ENCODE results near the gene NFIB. TPM values are rescaled to one million over a fixed set of nuclear protein-coding genes. Genes with fewer than 3 reads are reported as not detected.

The NFIB gene
- total RNA-seq, 1 donor from 2014 or later, result 9.4 TPM

DNA sequence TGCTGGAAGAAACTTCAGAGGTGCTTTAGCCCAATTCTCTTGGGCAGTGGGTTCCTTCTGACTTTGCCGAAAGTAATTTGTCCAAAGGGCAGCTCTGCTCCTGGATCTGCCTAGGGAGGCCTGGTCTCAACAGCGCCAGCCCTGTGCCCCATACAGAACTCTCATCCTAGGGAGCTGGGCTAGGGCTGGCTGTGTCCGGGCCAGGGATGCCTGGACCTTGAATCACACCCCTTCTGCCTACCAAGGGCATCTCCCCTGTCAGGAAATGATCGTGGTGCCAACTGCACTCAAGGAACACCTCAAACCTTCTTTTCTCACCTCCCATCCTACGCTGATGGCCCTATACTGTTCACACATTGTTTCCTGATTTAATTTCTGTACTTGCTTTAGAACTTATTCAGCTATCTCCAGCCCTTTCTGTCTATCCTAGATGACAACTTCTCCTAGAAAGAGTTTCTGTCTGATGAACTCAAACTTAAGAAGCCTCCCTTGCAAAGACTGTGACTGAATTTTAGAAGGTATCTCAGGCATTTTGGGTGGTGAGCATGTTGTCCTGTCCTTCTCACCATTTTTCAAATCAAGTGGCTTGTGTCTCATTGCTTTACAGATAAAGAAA lies 37.4 kb upstream of the NFIB start:
- Mint-ChIP-seq H3K9me3 (ENCODE audit: unreplicated experiment) (no peaks in the 10 kb centered on the region), H3K27ac (ENCODE audit: unreplicated experiment) (no peak overlapping the region), H3K4me3 (ENCODE audit: unreplicated experiment) (no peak overlapping the region), H3K36me3 (ENCODE audit: low read depth, unreplicated experiment) (no peaks in the 10 kb centered on the region), H3K4me1 (ENCODE audit: low read depth, unreplicated experiment) (no peaks in the 10 kb centered on the region), H3K27me3 (ENCODE audit: low read depth, unreplicated experiment) (peaks cover 82% of the 10 kb centered on the region)
- no peak for DNase-seq (ENCODE audit: low read depth)
- peaks cover 29% of the 10 kb centered on the region for H3K79me2 ChIP-seq (ENCODE audit: insufficient read depth, low read length)
- H3K27me3 ChIP-seq (ENCODE audit: insufficient read depth, low read length), result peaks cover 80% of the 10 kb centered on the region
- H3K9me3 ChIP-seq (ENCODE audit: insufficient read depth, low read depth, low read length), result no peaks in the 10 kb centered on the region
- H4K20me1 ChIP-seq (ENCODE audit: insufficient read depth, low read length), result no peaks in the 10 kb centered on the region
- TF ChIP-seq, protein P1, sequence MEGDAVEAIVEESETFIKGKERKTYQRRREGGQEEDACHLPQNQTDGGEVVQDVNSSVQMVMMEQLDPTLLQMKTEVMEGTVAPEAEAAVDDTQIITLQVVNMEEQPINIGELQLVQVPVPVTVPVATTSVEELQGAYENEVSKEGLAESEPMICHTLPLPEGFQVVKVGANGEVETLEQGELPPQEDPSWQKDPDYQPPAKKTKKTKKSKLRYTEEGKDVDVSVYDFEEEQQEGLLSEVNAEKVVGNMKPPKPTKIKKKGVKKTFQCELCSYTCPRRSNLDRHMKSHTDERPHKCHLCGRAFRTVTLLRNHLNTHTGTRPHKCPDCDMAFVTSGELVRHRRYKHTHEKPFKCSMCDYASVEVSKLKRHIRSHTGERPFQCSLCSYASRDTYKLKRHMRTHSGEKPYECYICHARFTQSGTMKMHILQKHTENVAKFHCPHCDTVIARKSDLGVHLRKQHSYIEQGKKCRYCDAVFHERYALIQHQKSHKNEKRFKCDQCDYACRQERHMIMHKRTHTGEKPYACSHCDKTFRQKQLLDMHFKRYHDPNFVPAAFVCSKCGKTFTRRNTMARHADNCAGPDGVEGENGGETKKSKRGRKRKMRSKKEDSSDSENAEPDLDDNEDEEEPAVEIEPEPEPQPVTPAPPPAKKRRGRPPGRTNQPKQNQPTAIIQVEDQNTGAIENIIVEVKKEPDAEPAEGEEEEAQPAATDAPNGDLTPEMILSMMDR (IDR thresholded peaks at IDR 0.05; ENCODE audit: insufficient read depth, low read depth, low read length), result no peak
- no peak for TF ChIP-seq EZH2 (IDR thresholded peaks at IDR 0.05; ENCODE audit: insufficient read depth, low read length)
- no peak overlapping the region for H3K27ac ChIP-seq (ENCODE audit: low read depth, low read length)
- FAIRE-seq, result no peak
- no peak overlapping the region for H3K9ac ChIP-seq (ENCODE audit: low read length)
- peaks cover 37% of the 10 kb centered on the region for H3K4me1 ChIP-seq (ENCODE audit: insufficient read depth, low read length)
- H2AFZ ChIP-seq (ENCODE audit: low read depth, low read length), result no peak overlapping the region
- H3K4me2 ChIP-seq (ENCODE audit: low read length), result peak overlapping the region; percentile 80
- H3K4me3 ChIP-seq (ENCODE audit: insufficient read depth, low read depth, low read length), result no peak overlapping the region
- no peaks in the 10 kb centered on the region for H3K36me3 ChIP-seq (ENCODE audit: insufficient read depth, low read length)

DNA sequence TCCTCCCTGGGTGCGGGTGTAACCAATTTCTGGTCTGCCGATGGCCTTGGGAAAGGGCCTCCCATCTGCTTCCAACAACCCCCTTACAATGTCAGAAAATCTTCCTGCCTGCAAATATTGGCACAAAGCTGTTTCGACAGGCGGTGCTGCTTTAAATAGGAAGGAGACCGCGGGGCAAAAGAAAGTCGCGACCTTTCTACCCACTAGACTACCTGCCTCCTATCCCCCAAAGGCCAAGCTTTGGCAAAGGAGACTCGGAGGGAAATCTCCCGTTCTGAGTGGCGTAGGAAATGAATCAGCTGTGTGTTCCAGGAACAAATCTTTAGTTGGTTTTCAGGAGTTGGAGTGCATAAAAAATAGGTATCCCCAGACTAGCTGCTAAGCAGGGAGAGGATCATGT lies 36.8 kb upstream of the NFIB start:
- Histone ChIP-seq H3K4me1 (ENCODE audit: insufficient read depth, low read length) (peaks cover 39% of the 10 kb centered on the region), H2AFZ (ENCODE audit: low read depth, low read length) (no peak overlapping the region), H3K79me2 (ENCODE audit: insufficient read depth, low read length) (peaks cover 34% of the 10 kb centered on the region), H3K9me3 (ENCODE audit: insufficient read depth, low read depth, low read length) (no peaks in the 10 kb centered on the region), H3K4me2 (ENCODE audit: low read length) (peak overlapping the region; percentile 80), H3K9ac (ENCODE audit: low read length) (peak overlapping the region; percentile 62), H3K36me3 (ENCODE audit: insufficient read depth, low read length) (no peaks in the 10 kb centered on the region), H3K27ac (ENCODE audit: low read depth, low read length) (no peak overlapping the region), H4K20me1 (ENCODE audit: insufficient read depth, low read length) (no peaks in the 10 kb centered on the region), H3K27me3 (ENCODE audit: insufficient read depth, low read length) (peaks cover 83% of the 10 kb centered on the region), H3K4me3 (ENCODE audit: insufficient read depth, low read depth, low read length) (no peak overlapping the region)
- FAIRE-seq, result no peak
- H3K4me3 Mint-ChIP-seq (ENCODE audit: unreplicated experiment), result no peak overlapping the region
- TF ChIP-seq EZH2 (IDR thresholded peaks at IDR 0.05; ENCODE audit: insufficient read depth, low read length), result no peak
- TF ChIP-seq, protein P1 (IDR thresholded peaks at IDR 0.05; ENCODE audit: insufficient read depth, low read depth, low read length), result no peak
- H3K27ac Mint-ChIP-seq (ENCODE audit: unreplicated experiment), result no peak overlapping the region
- H3K9me3 Mint-ChIP-seq (ENCODE audit: unreplicated experiment), result no peaks in the 10 kb centered on the region
- no peaks in the 10 kb centered on the region for H3K4me1 Mint-ChIP-seq (ENCODE audit: low read depth, unreplicated experiment)
- no peak for DNase-seq (ENCODE audit: low read depth)
- no peaks in the 10 kb centered on the region for H3K36me3 Mint-ChIP-seq (ENCODE audit: low read depth, unreplicated experiment)
- peaks cover 78% of the 10 kb centered on the region for H3K27me3 Mint-ChIP-seq (ENCODE audit: low read depth, unreplicated experiment)

DNA sequence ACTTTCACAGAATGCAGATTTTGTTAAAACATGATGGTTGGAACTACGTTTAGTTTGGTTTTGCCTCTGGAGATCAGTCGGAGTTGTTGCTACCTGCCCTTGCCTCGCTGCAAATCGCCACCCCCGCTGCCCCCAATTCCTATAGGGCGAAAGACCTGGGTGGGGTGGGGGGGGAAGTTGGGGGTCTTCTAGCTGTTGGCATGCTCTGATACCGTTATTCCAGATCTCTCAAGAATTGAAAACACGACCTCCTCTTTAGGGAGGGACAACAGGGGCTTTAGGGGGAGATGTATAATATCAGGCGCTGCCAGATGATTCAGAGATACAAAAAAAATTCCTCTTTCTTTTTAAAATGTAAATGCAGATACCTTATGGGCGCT lies 36.4 kb upstream of the NFIB start:
- H3K36me3 Mint-ChIP-seq (ENCODE audit: low read depth, unreplicated experiment), result no peaks in the 10 kb centered on the region
- Histone ChIP-seq H3K27ac (ENCODE audit: low read depth, low read length) (peak overlapping the region; percentile 20), H3K4me3 (ENCODE audit: insufficient read depth, low read depth, low read length) (peak overlapping the region; percentile 46), H3K4me1 (ENCODE audit: insufficient read depth, low read length) (peaks cover 42% of the 10 kb centered on the region), H3K79me2 (ENCODE audit: insufficient read depth, low read length) (peaks cover 36% of the 10 kb centered on the region), H3K4me2 (ENCODE audit: low read length) (peak overlapping the region; percentile 80), H3K36me3 (ENCODE audit: insufficient read depth, low read length) (no peaks in the 10 kb centered on the region), H2AFZ (ENCODE audit: low read depth, low read length) (no peak overlapping the region), H3K9me3 (ENCODE audit: insufficient read depth, low read depth, low read length) (no peaks in the 10 kb centered on the region), H3K27me3 (ENCODE audit: insufficient read depth, low read length) (peaks cover 87% of the 10 kb centered on the region), H3K9ac (ENCODE audit: low read length) (peak overlapping the region; percentile 62), H4K20me1 (ENCODE audit: insufficient read depth, low read length) (no peaks in the 10 kb centered on the region)
- peaks cover 78% of the 10 kb centered on the region for H3K27me3 Mint-ChIP-seq (ENCODE audit: low read depth, unreplicated experiment)
- no peak overlapping the region for H3K4me3 Mint-ChIP-seq (ENCODE audit: unreplicated experiment)
- FAIRE-seq (no peak), DNase-seq (ENCODE audit: low read depth) (no peak)
- TF ChIP-seq EZH2 (IDR thresholded peaks at IDR 0.05; ENCODE audit: insufficient read depth, low read length), result no peak
- TF ChIP-seq, protein P1 (IDR thresholded peaks at IDR 0.05; ENCODE audit: insufficient read depth, low read depth, low read length), result no peak
- peaks cover 2% of the 10 kb centered on the region for H3K4me1 Mint-ChIP-seq (ENCODE audit: low read depth, unreplicated experiment)
- no peaks in the 10 kb centered on the region for H3K9me3 Mint-ChIP-seq (ENCODE audit: unreplicated experiment)
- H3K27ac Mint-ChIP-seq (ENCODE audit: unreplicated experiment), result no peak overlapping the region
